Osteoblast (primary cell): Measurements from ENCODE around the gene RRP1. TPM values are rescaled to one million over a fixed set of nuclear protein-coding genes. Genes with fewer than 3 reads are reported as not detected.

ENCODE experiments used
- DNase-seq: peaks from one replicate; pipeline ENCODE4 v3.0.0; 2011; ENCODE audit warnings: low spot score, mixed read lengths; ENCODE audit not compliant: insufficient read length; ENCODE audit errors: missing footprints
- H2AFZ ChIP-seq: 2 replicates; pipeline ENCODE4 v1.6.0; 2011; ENCODE audit warnings: mild to moderate bottlenecking, low read length
- H3K27ac ChIP-seq: 2 replicates; pipeline ENCODE4 v1.5.1; 2011; ENCODE audit warnings: mild to moderate bottlenecking, low read depth, low read length, moderate library complexity
- H3K27me3 ChIP-seq: 2 replicates; pipeline ENCODE4 v1.6.0; 2012; ENCODE audit warnings: mild to moderate bottlenecking, control low read depth, inconsistent platforms, low read length, moderate library complexity; ENCODE audit not compliant: insufficient read depth
- H3K36me3 ChIP-seq: 2 replicates; pipeline ENCODE4 v1.5.1; 2011; ENCODE audit warnings: mild to moderate bottlenecking, low read length, control low read depth, moderate library complexity; ENCODE audit not compliant: insufficient read depth
- H3K4me1 ChIP-seq: 2 replicates; pipeline ENCODE4 v1.5.1; 2011; ENCODE audit warnings: mild to moderate bottlenecking, low read length, control low read depth, moderate library complexity; ENCODE audit not compliant: insufficient read depth
- H3K4me2 ChIP-seq: 2 replicates; pipeline ENCODE4 v1.6.0; 2011; ENCODE audit warnings: mild to moderate bottlenecking, low read length; ENCODE audit not compliant: insufficient read depth
- H3K4me3 ChIP-seq: fragments of 200-600 bp; sonication (generic); 3 replicates; pipeline ENCODE4 v1.5.1; 2012; ENCODE audit warnings: mild to moderate bottlenecking, low read length, inconsistent platforms; ENCODE audit not compliant: insufficient read depth
- H3K79me2 ChIP-seq: 2 replicates; pipeline ENCODE4 v1.6.0; 2012; ENCODE audit warnings: mild to moderate bottlenecking, low read length, control low read depth, inconsistent platforms; ENCODE audit not compliant: insufficient read depth
- H3K9me3 ChIP-seq: 2 replicates; pipeline ENCODE4 v1.5.1; 2011; ENCODE audit warnings: low read depth, low read length, control low read depth
- H4K20me1 ChIP-seq: 2 replicates; pipeline ENCODE4 v1.6.0; 2012; ENCODE audit warnings: mild to moderate bottlenecking, low read length, control low read depth; ENCODE audit not compliant: insufficient read depth
- total RNA-seq: library from RNA; depleted of rRNA; stranded (reverse); fragments of >200 nt; gene quantifications from 2 replicates; pipeline ENCODE4 v1.2.3, GENCODE V29; 2012
- TF ChIP-seq, protein P1 (sequence below): IDR thresholded peaks from 2 replicates; pipeline ENCODE4 v1.5.1; 2011; ENCODE audit warnings: mild to moderate bottlenecking, low read depth, low read length, moderate library complexity; ENCODE audit errors: extremely low read depth

The RRP1 gene
- 16.5 and 18.5 TPM in 2 replicates for total RNA-seq

- TF ChIP-seq, protein P1, sequence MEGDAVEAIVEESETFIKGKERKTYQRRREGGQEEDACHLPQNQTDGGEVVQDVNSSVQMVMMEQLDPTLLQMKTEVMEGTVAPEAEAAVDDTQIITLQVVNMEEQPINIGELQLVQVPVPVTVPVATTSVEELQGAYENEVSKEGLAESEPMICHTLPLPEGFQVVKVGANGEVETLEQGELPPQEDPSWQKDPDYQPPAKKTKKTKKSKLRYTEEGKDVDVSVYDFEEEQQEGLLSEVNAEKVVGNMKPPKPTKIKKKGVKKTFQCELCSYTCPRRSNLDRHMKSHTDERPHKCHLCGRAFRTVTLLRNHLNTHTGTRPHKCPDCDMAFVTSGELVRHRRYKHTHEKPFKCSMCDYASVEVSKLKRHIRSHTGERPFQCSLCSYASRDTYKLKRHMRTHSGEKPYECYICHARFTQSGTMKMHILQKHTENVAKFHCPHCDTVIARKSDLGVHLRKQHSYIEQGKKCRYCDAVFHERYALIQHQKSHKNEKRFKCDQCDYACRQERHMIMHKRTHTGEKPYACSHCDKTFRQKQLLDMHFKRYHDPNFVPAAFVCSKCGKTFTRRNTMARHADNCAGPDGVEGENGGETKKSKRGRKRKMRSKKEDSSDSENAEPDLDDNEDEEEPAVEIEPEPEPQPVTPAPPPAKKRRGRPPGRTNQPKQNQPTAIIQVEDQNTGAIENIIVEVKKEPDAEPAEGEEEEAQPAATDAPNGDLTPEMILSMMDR = peak; percentile 75
Measured at GRCh38 chr21:43789276-43790009, at the start of gene RRP1. Gene RRP1, plus strand, starts transcription at chr21:43789577. Its CDS starts 53 bp downstream, at chr21:43789630.

GRCh38 chr21:43739621-43740435, 49.5 kb upstream of the RRP1 start:
- no peak overlapping the region for H2AFZ ChIP-seq
- peak; percentile 92 for DNase-seq
- no peaks in the 10 kb centered on the region for H3K27me3 ChIP-seq
- TF ChIP-seq, protein P1 = no peak
- no peak overlapping the region for H3K4me3 ChIP-seq
- no peaks in the 10 kb centered on the region for H3K9me3 ChIP-seq
- H3K27ac ChIP-seq = no peak overlapping the region
- H4K20me1 ChIP-seq = peaks cover 44% of the 10 kb centered on the region
- H3K4me2 ChIP-seq = no peak overlapping the region
- peaks cover 19% of the 10 kb centered on the region for H3K36me3 ChIP-seq
- H3K4me1 ChIP-seq = peaks cover 6% of the 10 kb centered on the region
- H3K79me2 ChIP-seq = peaks cover 27% of the 10 kb centered on the region

More at GRCh38 chr21:43789276-43790009, at the start of gene RRP1:
- H3K27me3 ChIP-seq = no peaks in the 10 kb centered on the region
- peak within 1 kb of the TSS; percentile 93 for H2AFZ ChIP-seq
- peak within 1 kb of the TSS; percentile 95 for H3K4me3 ChIP-seq
- peak; percentile 100 for DNase-seq
- peaks cover 31% of the 10 kb centered on the region for H4K20me1 ChIP-seq
- H3K9me3 ChIP-seq = no peaks in the 10 kb centered on the region
- peak within 1 kb of the TSS; percentile 82 for H3K27ac ChIP-seq
- peaks cover 49% of the 10 kb centered on the region for H3K79me2 ChIP-seq
- H3K4me2 ChIP-seq = peak within 1 kb of the TSS; percentile 98
- H3K4me1 ChIP-seq = peaks cover 12% of the 10 kb centered on the region
- peaks cover 28% of the 10 kb centered on the region for H3K36me3 ChIP-seq

- Histone ChIP-seq H3K36me3 (peaks cover 24% of the 10 kb centered on the region), H2AFZ (no peak overlapping the region), H3K27ac (peak overlapping the region; percentile 33), H4K20me1 (peaks cover 36% of the 10 kb centered on the region), H3K4me1 (no peaks in the 10 kb centered on the region), H3K79me2 (peaks cover 19% of the 10 kb centered on the region), H3K4me2 (no peak overlapping the region), H3K9me3 (no peaks in the 10 kb centered on the region), H3K27me3 (no peaks in the 10 kb centered on the region), H3K4me3 (no peak overlapping the region)
- DNase-seq = peak; percentile 98
- TF ChIP-seq, protein P1 = no peak
Measured at GRCh38 chr21:43740497-43741156, 48.8 kb upstream of the RRP1 start.
